IMR-90 (cell line): Measurements from ENCODE around the gene S1PR2. TPM values are rescaled to one million over a fixed set of nuclear protein-coding genes. Genes with fewer than 3 reads are reported as not detected.

Experiments used
- ATAC-seq: fragments of 200-7000 bp; cut with Tn5 transposase; 2 replicates; pipeline ENCODE4 v1.9.1; 2020; ENCODE audit warnings: low read depth, mild to moderate bottlenecking, moderate library complexity
- BruUV-seq: library from RNA; stranded (reverse); fragments of 400-500 nt; replicated peaks from 2 replicates; lab custom pipeline; 2021; lab: Mats Ljungman, UMichigan
- CTCF ChIA-PET: fragments of 300-600 bp; formaldehyde crosslinking; extraction: SDS; loops from one replicate; lab custom pipeline; 2021; ENCODE audit warnings: antibody characterized with exemption; lab: Yijun Ruan, JAX
- POLR2A ChIA-PET: fragments of 300-600 bp; sonication (Branson Sonifier 250); formaldehyde crosslinking; loops from one replicate; lab custom pipeline; 2022; ENCODE audit warnings: antibody characterized with exemption; ENCODE audit not compliant: unreplicated experiment; lab: Charles Lee
- DNase-seq: peaks from one replicate; pipeline ENCODE4 v3.0.0; 2013
- H2AFZ ChIP-seq: replicated peaks from 2 replicates; pipeline ENCODE3; 2013; ENCODE audit warnings: low read length, mild to moderate bottlenecking; ENCODE audit not compliant: poor library complexity
- H2AK5ac ChIP-seq: 2 replicates; pipeline ENCODE4 v1.6.1; 2013; ENCODE audit warnings: low read depth, low read length, inconsistent platforms
- H2AK9ac ChIP-seq: replicated peaks from 2 replicates; pipeline ENCODE3; 2013; ENCODE audit warnings: mild to moderate bottlenecking, low read depth, low read length, moderate library complexity; ENCODE audit not compliant: poor library complexity
- H2BK120ac ChIP-seq: 2 replicates; pipeline ENCODE4 v1.6.1; 2013; ENCODE audit warnings: low read depth, low read length, inconsistent platforms
- H2BK15ac ChIP-seq: 3 replicates; pipeline ENCODE4 v1.6.1; 2013; ENCODE audit warnings: low read depth, low read length, inconsistent platforms
- H2BK20ac ChIP-seq: 2 replicates; pipeline ENCODE4 v1.6.1; 2013; ENCODE audit warnings: low read depth, mild to moderate bottlenecking, inconsistent platforms, low read length, moderate library complexity
- H2BK5ac ChIP-seq: 2 replicates; pipeline ENCODE4 v1.6.1; 2013; ENCODE audit warnings: mild to moderate bottlenecking, low read depth, low read length, inconsistent platforms; ENCODE audit not compliant: poor library complexity, severe bottlenecking
- H3K14ac ChIP-seq: replicated peaks from 2 replicates; pipeline ENCODE4 v1.6.1; 2013; ENCODE audit warnings: low read depth, low read length, inconsistent platforms
- H3K18ac ChIP-seq: 2 replicates; pipeline ENCODE4 v1.6.1; 2013; ENCODE audit warnings: low read depth, low read length, control low read depth
- H3K23ac ChIP-seq: 2 replicates; pipeline ENCODE4 v1.6.1; 2013; ENCODE audit warnings: low read depth, low read length, inconsistent platforms
- H3K27ac ChIP-seq: 2 replicates; pipeline ENCODE4 v1.5.1; 2013; ENCODE audit warnings: mild to moderate bottlenecking, control low read depth, low read length; ENCODE audit not compliant: insufficient read depth
- H3K27me3 ChIP-seq: 2 replicates; pipeline ENCODE4 v1.6.1; 2013; ENCODE audit warnings: low read length; ENCODE audit not compliant: control insufficient read depth, insufficient read depth
- H3K36me3 ChIP-seq: 2 replicates; pipeline ENCODE4 v1.6.1; 2013; ENCODE audit warnings: low read length, mixed read lengths; ENCODE audit not compliant: control insufficient read depth, insufficient read depth
- H3K4ac ChIP-seq: 2 replicates; pipeline ENCODE4 v1.6.1; 2013; ENCODE audit warnings: low read depth, low read length, inconsistent platforms
- H3K4me1 ChIP-seq: 2 replicates; pipeline ENCODE4 v1.6.1; 2013; ENCODE audit warnings: low read length, mixed read lengths; ENCODE audit not compliant: control insufficient read depth, insufficient read depth
- H3K4me2 ChIP-seq: 2 replicates; pipeline ENCODE4 v1.6.1; 2013; ENCODE audit warnings: low read depth, mild to moderate bottlenecking, control low read depth, low read length, moderate library complexity
- H3K4me3 ChIP-seq: 2 replicates; pipeline ENCODE4 v1.5.1; 2013; ENCODE audit warnings: low read depth, mild to moderate bottlenecking, control low read depth, low read length, moderate library complexity; ENCODE audit not compliant: insufficient read depth
- H3K56ac ChIP-seq: 2 replicates; pipeline ENCODE4 v1.6.1; 2013; ENCODE audit warnings: low read length, inconsistent platforms; ENCODE audit not compliant: insufficient read depth; ENCODE audit errors: extremely low read depth
- H3K79me1 ChIP-seq, 2 experiments: 2 replicates each; pipeline ENCODE4 v1.6.1; 2013; ENCODE audit warnings: low read length in 2 of 2, inconsistent platforms in 1 of 2, low read depth in 1 of 2
- H3K9ac ChIP-seq: 2 replicates; pipeline ENCODE4 v1.6.1; 2013; ENCODE audit warnings: low read depth, low read length, control low read depth
- H3K9me1 ChIP-seq: 2 replicates; pipeline ENCODE4 v1.6.1; 2013; ENCODE audit warnings: low read length, inconsistent platforms; ENCODE audit not compliant: insufficient read depth
- H3K9me3 ChIP-seq: 2 replicates; pipeline ENCODE4 v1.6.1; 2013; ENCODE audit warnings: low read length; ENCODE audit not compliant: control insufficient read depth, insufficient read depth
- H4K20me1 ChIP-seq: 2 replicates; pipeline ENCODE4 v1.6.1; 2013; ENCODE audit warnings: low read length, inconsistent platforms; ENCODE audit not compliant: insufficient read depth
- H4K5ac ChIP-seq: 2 replicates; pipeline ENCODE4 v1.6.1; 2013; ENCODE audit warnings: mild to moderate bottlenecking, low read depth, low read length, control low read depth
- H4K8ac ChIP-seq, 2 experiments: 2 replicates each; pipeline ENCODE4 v1.6.1; 2013; ENCODE audit warnings: low read depth in 2 of 2, low read length in 2 of 2, control low read depth in 1 of 2, inconsistent platforms in 1 of 2
- H4K91ac ChIP-seq: 2 replicates; pipeline ENCODE4 v1.6.1; 2013; ENCODE audit warnings: low read depth, low read length, inconsistent platforms; ENCODE audit not compliant: insufficient read depth
- BHLHE40 ChIP-seq: fragments of 150-350 bp; IDR thresholded peaks from 2 replicates; pipeline ENCODE4 v1.6.1; 2016; ENCODE audit warnings: mild to moderate bottlenecking, low read depth, low read length
- CEBPB ChIP-seq: IDR thresholded peaks from 2 replicates; pipeline ENCODE4 v1.6.1; 2012; ENCODE audit warnings: low read depth, low read length, improper control_type of control experiment
- CHD1 ChIP-seq: IDR thresholded peaks from 2 replicates; pipeline ENCODE4 v1.6.1; 2012; ENCODE audit warnings: low read depth, low read length, improper control_type of control experiment
- FOS ChIP-seq: fragments of 150-350 bp; IDR thresholded peaks from 2 replicates; pipeline ENCODE4 v1.6.1; 2016; ENCODE audit warnings: low read depth, low read length
- MAFK ChIP-seq: IDR thresholded peaks from 2 replicates; pipeline ENCODE4 v1.6.1; 2012; ENCODE audit warnings: low read depth, low read length, improper control_type of control experiment
- MAZ ChIP-seq: IDR thresholded peaks from 2 replicates; pipeline ENCODE4 v1.6.1; 2012; ENCODE audit warnings: low read depth, mild to moderate bottlenecking, low read length, improper control_type of control experiment, moderate library complexity, borderline replicate concordance
- MXI1 ChIP-seq: IDR thresholded peaks from 2 replicates; pipeline ENCODE4 v1.6.1; 2012; ENCODE audit warnings: low read depth, mild to moderate bottlenecking, low read length, moderate library complexity, borderline replicate concordance
- NFE2L2 ChIP-seq: fragments of 150-350 bp; IDR thresholded peaks from 2 replicates; pipeline ENCODE4 v1.6.1; 2016; ENCODE audit warnings: low read depth, mild to moderate bottlenecking, low read length
- POLR2A ChIP-seq: IDR thresholded peaks from 2 replicates; pipeline ENCODE4 v1.6.1; 2012; ENCODE audit warnings: mild to moderate bottlenecking, low read depth, low read length
- RAD21 ChIP-seq: IDR thresholded peaks from 2 replicates; pipeline ENCODE4 v1.6.1; 2012; ENCODE audit warnings: low read length, improper control_type of control experiment
- RCOR1 ChIP-seq: IDR thresholded peaks from 2 replicates; pipeline ENCODE4 v1.6.1; 2012; ENCODE audit warnings: mild to moderate bottlenecking, low read length, improper control_type of control experiment; ENCODE audit not compliant: insufficient replicate concordance
- RFX5 ChIP-seq: IDR thresholded peaks from 2 replicates; pipeline ENCODE4 v1.8.0; 2012; ENCODE audit warnings: low read depth, mild to moderate bottlenecking, low read length, moderate library complexity
- SMC3 ChIP-seq: fragments of 150-350 bp; IDR thresholded peaks from 2 replicates; pipeline ENCODE4 v1.6.1; 2016; ENCODE audit warnings: low read depth, mild to moderate bottlenecking, antibody characterized with exemption, low read length, moderate library complexity
- USF2 ChIP-seq: fragments of 150-350 bp; IDR thresholded peaks from 2 replicates; pipeline ENCODE4 v1.6.1; 2017; ENCODE audit warnings: mild to moderate bottlenecking, antibody characterized with exemption, low read length, low read depth
- WGBS, 2 experiments: methylation state at CpG; one replicate each; pipeline versions ENCODE4 v1.1.5 to v1.1.7; 2013; ENCODE audit warnings: missing lambda C conversion rate in 2 of 2; ENCODE audit not compliant: insufficient read length in 1 of 2; ENCODE audit errors: extremely low coverage in 2 of 2; 5-methylcytosine and 5-hydroxymethylcytosine counted together
- dilution Hi-C: fragments of 300-500 bp; cut with HindIII; formaldehyde crosslinking; loops from one replicate; pipeline ENCODE4 v1.14.3; 2018; ENCODE audit warnings: low sequenced_read_pairs; ENCODE audit not compliant: unreplicated experiment
- in situ Hi-C: fragments of 300-500 bp; cut with MboI; formaldehyde crosslinking; loops from 3 replicates; pipeline ENCODE4 v1.14.3; 2019; ENCODE audit warnings: low sequenced_read_pairs, inconsistent platforms, mixed read lengths
- intact Hi-C: fragments of 100-400 bp; cut with micrococcal nuclease; formaldehyde crosslinking; loops from 2 replicates; pipeline ENCODE4 v1.10.0; 2022
- polyA plus RNA-seq, 3 experiments: library from polyadenylated mRNA; depleted of rRNA; stranded (reverse); fragments of >200 nt; gene quantifications; 2 replicates each; pipeline ENCODE4 v1.2.3, GENCODE V29; 2012; ENCODE audit warnings: low replicate concordance in 1 of 3
- total RNA-seq: library from RNA; depleted of rRNA; stranded (reverse); fragments of >200 nt; gene quantifications from 2 replicates; pipeline ENCODE4 v1.2.3, GENCODE V29; 2012
- TF ChIP-seq, protein P1 (sequence below): fragments of 150-350 bp; IDR thresholded peaks from 2 replicates; pipeline ENCODE4 v1.6.1; 2016; ENCODE audit warnings: low read depth, mild to moderate bottlenecking, low read length, moderate library complexity, borderline replicate concordance
- TF ChIP-seq, protein P2 (sequence below): conservative IDR thresholded peaks from 2 replicates; pipeline ENCODE4 v1.5.1; 2012; ENCODE audit warnings: mild to moderate bottlenecking, low read depth, low read length, improper control_type of control experiment

S1PR2 gene
- total and polyA plus RNA-seq, 2 of the 4 experiments (the other 2 are of a cell fraction), result 14.0 to 15.0 TPM

GRCh38 chr19:10220695-10221094 is 10.4 kb downstream of the S1PR2 start:
- Histone ChIP-seq H3K18ac (no peak overlapping the region), H2BK120ac (no peak overlapping the region), H4K91ac (no peak overlapping the region), H3K36me3 (peaks cover 38% of the 10 kb centered on the region), H4K5ac (no peak overlapping the region), H3K4me2 (no peak overlapping the region), H2AK5ac (no peak overlapping the region), H3K27me3 (no peaks in the 10 kb centered on the region), H3K9me1 (peaks cover 14% of the 10 kb centered on the region), H2BK5ac (no peak overlapping the region), H3K79me1 (peaks cover 3 to 52% of the 10 kb centered on the region in 2 experiments; a peak in 3 of 4 replicates), H3K4me1 (peaks cover 5% of the 10 kb centered on the region), H3K4ac (no peak overlapping the region), H3K9ac (no peak overlapping the region), H4K20me1 (peaks cover 9% of the 10 kb centered on the region), H2BK15ac (no peak overlapping the region), H4K8ac (peak overlapping the region in 1 of 2 experiments; percentile 42; a peak in 1 of 4 replicates), H2BK20ac (no peak overlapping the region; the same call in 1 of the 2 replicates), H3K9me3 (no peaks in the 10 kb centered on the region), H3K4me3 (no peak overlapping the region), H3K27ac (no peak overlapping the region), H2AFZ (no peak overlapping the region), H3K56ac (no peak overlapping the region), H3K23ac (no peak overlapping the region), H2AK9ac (no peak overlapping the region), H3K14ac (no peak overlapping the region)
- intact Hi-C loops (no loop called here), in situ Hi-C loops (no loop called here), dilution Hi-C loops (no loop called here)
- BruUV-seq, result no TSS peak
- ChIA-PET CTCF (no interaction called here), POLR2A (interaction anchor here (0.5 to 0.8 kb wide), 2 partner anchors 8 to 275 kb away, joined by 3 to 5 read pairs; no protein-coding TSS in a partner anchor)
- no CpG with 5 or more reads among the region's 7 CpGs for whole genome bisulfite sequencing, 2 experiments
- TF ChIP-seq CHD1, result no peak
- no peak for TF ChIP-seq RFX5
- no peak for TF ChIP-seq MAZ
- no peak for TF ChIP-seq NFE2L2
- no peak for TF ChIP-seq CEBPB
- TF ChIP-seq FOS, result no peak
- TF ChIP-seq, protein P1, sequence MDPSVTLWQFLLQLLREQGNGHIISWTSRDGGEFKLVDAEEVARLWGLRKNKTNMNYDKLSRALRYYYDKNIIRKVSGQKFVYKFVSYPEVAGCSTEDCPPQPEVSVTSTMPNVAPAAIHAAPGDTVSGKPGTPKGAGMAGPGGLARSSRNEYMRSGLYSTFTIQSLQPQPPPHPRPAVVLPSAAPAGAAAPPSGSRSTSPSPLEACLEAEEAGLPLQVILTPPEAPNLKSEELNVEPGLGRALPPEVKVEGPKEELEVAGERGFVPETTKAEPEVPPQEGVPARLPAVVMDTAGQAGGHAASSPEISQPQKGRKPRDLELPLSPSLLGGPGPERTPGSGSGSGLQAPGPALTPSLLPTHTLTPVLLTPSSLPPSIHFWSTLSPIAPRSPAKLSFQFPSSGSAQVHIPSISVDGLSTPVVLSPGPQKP, result no peak
- TF ChIP-seq POLR2A, result no peak
- TF ChIP-seq USF2, result no peak
- TF ChIP-seq, protein P2, sequence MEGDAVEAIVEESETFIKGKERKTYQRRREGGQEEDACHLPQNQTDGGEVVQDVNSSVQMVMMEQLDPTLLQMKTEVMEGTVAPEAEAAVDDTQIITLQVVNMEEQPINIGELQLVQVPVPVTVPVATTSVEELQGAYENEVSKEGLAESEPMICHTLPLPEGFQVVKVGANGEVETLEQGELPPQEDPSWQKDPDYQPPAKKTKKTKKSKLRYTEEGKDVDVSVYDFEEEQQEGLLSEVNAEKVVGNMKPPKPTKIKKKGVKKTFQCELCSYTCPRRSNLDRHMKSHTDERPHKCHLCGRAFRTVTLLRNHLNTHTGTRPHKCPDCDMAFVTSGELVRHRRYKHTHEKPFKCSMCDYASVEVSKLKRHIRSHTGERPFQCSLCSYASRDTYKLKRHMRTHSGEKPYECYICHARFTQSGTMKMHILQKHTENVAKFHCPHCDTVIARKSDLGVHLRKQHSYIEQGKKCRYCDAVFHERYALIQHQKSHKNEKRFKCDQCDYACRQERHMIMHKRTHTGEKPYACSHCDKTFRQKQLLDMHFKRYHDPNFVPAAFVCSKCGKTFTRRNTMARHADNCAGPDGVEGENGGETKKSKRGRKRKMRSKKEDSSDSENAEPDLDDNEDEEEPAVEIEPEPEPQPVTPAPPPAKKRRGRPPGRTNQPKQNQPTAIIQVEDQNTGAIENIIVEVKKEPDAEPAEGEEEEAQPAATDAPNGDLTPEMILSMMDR, result no peak
- no peak for TF ChIP-seq RCOR1
- no peak for TF ChIP-seq MXI1
- TF ChIP-seq RAD21, result no peak
- TF ChIP-seq MAFK, result no peak
- TF ChIP-seq BHLHE40, result no peak
- TF ChIP-seq SMC3, result no peak
- ATAC-seq (no peak), DNase-seq (no peak)
